ENCODE measurements around the gene EEF2KMT. TPM values are rescaled to one million over a fixed set of nuclear protein-coding genes. Genes with fewer than 3 reads are reported as not detected.

EEF2KMT gene, protein sequence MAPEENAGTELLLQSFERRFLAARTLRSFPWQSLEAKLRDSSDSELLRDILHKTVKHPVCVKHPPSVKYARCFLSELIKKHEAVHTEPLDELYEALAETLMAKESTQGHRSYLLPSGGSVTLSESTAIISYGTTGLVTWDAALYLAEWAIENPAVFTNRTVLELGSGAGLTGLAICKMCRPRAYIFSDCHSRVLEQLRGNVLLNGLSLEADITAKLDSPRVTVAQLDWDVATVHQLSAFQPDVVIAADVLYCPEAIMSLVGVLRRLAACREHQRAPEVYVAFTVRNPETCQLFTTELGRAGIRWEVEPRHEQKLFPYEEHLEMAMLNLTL
- total RNA-seq, result 11.1 and 12.2 TPM in 2 replicates

DNA sequence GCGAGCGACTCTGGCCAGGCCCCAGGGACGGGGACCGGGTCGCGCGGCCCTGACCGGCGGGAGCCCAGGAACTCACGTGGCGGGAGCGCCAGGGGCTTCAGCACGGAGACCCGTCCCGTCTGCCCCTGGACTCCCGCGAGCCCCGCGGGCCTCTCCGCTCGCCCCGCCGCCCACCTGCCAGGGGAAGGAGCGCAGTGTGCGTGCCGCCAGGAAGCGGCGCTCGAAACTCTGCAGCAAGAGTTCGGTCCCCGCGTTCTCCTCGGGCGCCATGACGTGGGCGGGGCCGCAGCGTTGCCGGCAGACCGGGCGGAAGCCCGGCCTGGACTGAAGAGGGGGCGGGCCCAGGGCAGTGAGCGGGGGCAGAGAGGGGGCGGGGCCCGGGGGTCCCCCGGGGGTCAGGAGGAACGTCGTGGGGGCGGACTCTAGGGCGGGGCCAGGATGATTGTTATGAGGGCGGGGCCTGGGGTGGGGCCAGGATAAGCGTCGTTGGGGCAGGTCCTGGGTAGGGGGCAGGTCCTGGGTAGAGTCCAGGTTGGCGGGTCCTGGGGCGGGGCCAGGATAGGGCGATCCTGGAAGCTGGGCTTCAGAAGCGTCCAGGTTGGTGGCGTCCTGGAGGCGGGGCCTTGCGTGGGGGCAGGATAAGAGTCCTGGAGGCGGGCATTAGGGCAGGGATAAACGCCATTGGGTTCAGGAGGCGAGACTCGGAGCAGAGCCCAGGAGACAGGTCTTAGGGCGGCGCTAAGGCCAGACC lies at the start of gene EEF2KMT:
Gene EEF2KMT, minus strand, starts transcription at position 326 of the 751 bp plus-strand sequence. Its CDS starts 56 bp downstream, at position 270.

DNA sequence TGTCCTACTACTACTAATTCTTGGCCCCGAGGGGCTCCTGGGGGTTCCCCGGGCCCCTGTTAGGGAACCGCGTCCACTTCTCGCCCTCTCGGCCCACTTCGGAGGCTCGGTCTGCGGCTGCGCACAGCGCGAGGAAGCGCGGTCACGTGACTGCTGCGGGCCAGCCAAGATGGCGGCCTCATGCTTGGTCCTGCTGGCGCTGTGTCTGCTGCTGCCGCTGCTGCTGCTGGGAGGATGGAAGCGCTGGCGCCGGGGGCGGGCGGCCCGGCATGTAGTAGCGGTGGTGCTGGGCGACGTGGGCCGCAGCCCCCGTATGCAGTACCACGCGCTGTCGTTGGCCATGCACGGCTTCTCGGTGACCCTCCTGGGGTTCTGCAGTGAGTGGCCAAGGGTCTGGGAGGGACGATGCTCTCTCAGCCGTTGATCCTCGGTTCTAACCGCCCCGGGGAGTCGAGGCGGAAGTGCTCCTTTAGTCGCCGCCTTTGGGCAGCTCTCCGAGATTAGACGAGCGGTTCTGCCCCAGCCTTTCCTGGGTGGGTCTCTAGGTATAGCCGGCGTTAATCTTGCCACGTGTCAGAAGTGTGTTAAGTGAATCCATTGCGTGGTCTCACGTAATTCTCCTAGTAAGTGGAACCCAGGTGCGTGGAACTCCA lies 25.8 kb downstream of the EEF2KMT start, which contains the start of gene ALG1:
Gene ALG1, plus strand, starts transcription at position 163 of the 653 bp plus-strand sequence. Its CDS starts 7 bp downstream, at position 170.

DNA sequence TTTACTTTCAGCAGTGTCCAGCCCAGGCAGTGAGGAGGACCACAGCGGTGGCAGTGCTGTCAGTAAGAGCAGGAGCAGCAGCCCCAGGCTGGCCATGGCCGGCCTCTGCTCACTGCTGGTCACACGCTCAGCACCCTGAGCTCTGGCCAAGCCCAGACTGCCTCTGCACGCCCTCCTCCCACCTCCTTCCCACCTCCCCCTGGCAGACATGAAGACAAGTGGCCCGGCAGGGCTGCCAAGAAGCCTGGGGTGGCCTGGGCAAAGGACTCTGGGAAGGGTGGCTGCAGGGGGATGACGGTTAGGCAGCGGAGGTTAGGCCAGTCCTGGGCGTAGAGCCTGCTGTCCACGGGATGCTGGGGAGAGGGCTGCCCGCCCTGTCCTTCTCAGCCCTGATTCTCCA lies 31.8 kb downstream of the EEF2KMT start, which contains the start of gene C16orf89:
Gene C16orf89, minus strand, starts transcription at position 144 of the 400 bp plus-strand sequence. Its CDS starts 48 bp downstream, at position 96.

Other genes starting within 250 kb of the EEF2KMT start
- 40.3 and 41.9 TPM in 2 replicates for gene PPL, start 160.6 kb downstream of the EEF2KMT start, total RNA-seq
- gene SEC14L5, start 139.5 kb downstream of the EEF2KMT start, total RNA-seq, result 0.12 and 0.32 TPM in 2 replicates
- gene NAGPA, start 63.9 kb downstream of the EEF2KMT start, total RNA-seq, result 20.4 and 25.6 TPM in 2 replicates
- gene C16orf89, start 31.8 kb downstream of the EEF2KMT start, total RNA-seq, result not detected in 2 replicates
- gene ALG1, start 26.0 kb downstream of the EEF2KMT start, total RNA-seq, result 30.8 and 32.1 TPM in 2 replicates